HepG2 (cell line): ENCODE results near the gene COX5B. TPM values are rescaled to one million over a fixed set of nuclear protein-coding genes. Genes with fewer than 3 reads are reported as not detected.

Experiments used
- AGO1 ChIP-seq: fragments of 200-400 bp; formaldehyde crosslinking; IDR thresholded peaks from 2 replicates; pipeline ENCODE4 v1.6.1; 2017; ENCODE audit warnings: mild to moderate bottlenecking, low read depth, low read length, moderate library complexity; ENCODE audit not compliant: poor library complexity, severe bottlenecking
- CC2D1A ChIP-seq: sonication (generic); formaldehyde crosslinking; IDR thresholded peaks from 2 replicates; pipeline ENCODE4 v1.8.1; 2023; ENCODE audit warnings: mild to moderate bottlenecking, missing genetic modification reagents
- IKZF1 ChIP-seq: fragments of 450-650 bp; IDR thresholded peaks from 2 replicates; pipeline ENCODE4 v1.7.1; 2016
- NKX3-1 ChIP-seq: sonication (generic); formaldehyde crosslinking; IDR thresholded peaks from 2 replicates; pipeline ENCODE4 v1.5.0; 2020; ENCODE audit warnings: missing genetic modification reagents
- NONO ChIP-seq, 2 experiments: fragments of 450-650 bp in 1 of 2; sonication (generic) in 1 of 2; formaldehyde crosslinking in 1 of 2; IDR thresholded peaks in 1 of 2; conservative IDR thresholded peaks in 1 of 2; 2 replicates each; pipeline versions ENCODE4 v1.6.1 to v1.8.0; 2017 to 2022; ENCODE audit warnings: mild to moderate bottlenecking in 1 of 2, missing genetic modification reagents in 1 of 2, moderate library complexity in 1 of 2
- NPAS2 ChIP-seq: sonication (generic); formaldehyde crosslinking; IDR thresholded peaks from 2 replicates; pipeline ENCODE4 v1.8.0; 2022; ENCODE audit warnings: mild to moderate bottlenecking, missing genetic modification reagents, borderline replicate concordance
- PATZ1 ChIP-seq: sonication (generic); formaldehyde crosslinking; IDR thresholded peaks from 2 replicates; pipeline ENCODE4 v1.4.0; 2020; ENCODE audit warnings: missing genetic modification reagents
- RXRA ChIP-seq: sonication (generic); formaldehyde crosslinking; IDR thresholded peaks from 2 replicates; pipeline ENCODE4 v1.5.1; 2020; ENCODE audit warnings: missing genetic modification reagents
- SMARCE1 ChIP-seq: fragments of 450-650 bp; IDR thresholded peaks from 2 replicates; pipeline ENCODE4 v1.6.1; 2017; ENCODE audit warnings: borderline replicate concordance
- SP1 ChIP-seq, 2 experiments: fragments of 450-650 bp in 1 of 2; sonication (generic) in 1 of 2; formaldehyde crosslinking in 1 of 2; IDR thresholded peaks; 2 replicates each; pipeline versions ENCODE4 v1.4.0 to v1.6.1; 2016 to 2020; ENCODE audit warnings: missing genetic modification reagents in 1 of 2
- SP2 ChIP-seq: sonication (generic); formaldehyde crosslinking; IDR thresholded peaks from 2 replicates; pipeline ENCODE4 v1.5.1; 2020; ENCODE audit warnings: mild to moderate bottlenecking, missing genetic modification reagents
- ZNF34 ChIP-seq: sonication (generic); formaldehyde crosslinking; IDR thresholded peaks from 2 replicates; pipeline ENCODE4 v1.4.0; 2020; ENCODE audit warnings: mild to moderate bottlenecking, missing genetic modification reagents, borderline replicate concordance
- ZNF432 ChIP-seq: sonication (generic); formaldehyde crosslinking; IDR thresholded peaks from 2 replicates; pipeline ENCODE4 v1.5.0; 2020; ENCODE audit warnings: missing genetic modification reagents, mild to moderate bottlenecking, borderline replicate concordance
- ZNF556 ChIP-seq: sonication (generic); formaldehyde crosslinking; IDR thresholded peaks from 2 replicates; pipeline ENCODE4 v1.4.0; 2020; ENCODE audit warnings: mild to moderate bottlenecking, missing genetic modification reagents, borderline replicate concordance
- ZNF598 ChIP-seq: sonication (generic); formaldehyde crosslinking; IDR thresholded peaks from 2 replicates; pipeline ENCODE4 v1.5.1; 2020; ENCODE audit warnings: mild to moderate bottlenecking, missing genetic modification reagents, borderline replicate concordance
- ZNF687 ChIP-seq: sonication (generic); formaldehyde crosslinking; IDR thresholded peaks from 2 replicates; pipeline ENCODE4 v1.5.1; 2020; ENCODE audit warnings: mild to moderate bottlenecking, missing genetic modification reagents, moderate library complexity
- polyA plus RNA-seq, 8 experiments: library from polyadenylated mRNA; depleted of rRNA in 3 of 8; stranded (reverse) in 7 of 8; unstranded in 1 of 8; fragments of >200 nt; fragmentation: Illumina TruSeq in 4 of 8; extraction: Trizol in 4 of 8; gene quantifications; 2 replicates each; pipeline versions ENCODE4 v1.2.1 to v1.2.3, GENCODE V29; 2011 to 2016; ENCODE audit warnings: low read depth in 4 of 8, missing spikeins in 1 of 8, mixed read lengths in 1 of 8; ENCODE audit not compliant: insufficient read depth in 1 of 8
- total RNA-seq, 5 experiments: library from RNA; depleted of rRNA; stranded (reverse); fragments of >200 nt; fragmentation: Illumina TruSeq; extraction: Trizol; gene quantifications; 2 replicates each; pipeline ENCODE4 v1.2.3, GENCODE V29; 2016; ENCODE audit warnings: low read depth in 1 of 5
- TF ChIP-seq, protein P1 (sequence below): sonication (generic); formaldehyde crosslinking; conservative IDR thresholded peaks from 2 replicates; pipeline ENCODE4 v1.5.0; 2020; ENCODE audit warnings: missing genetic modification reagents
- TF ChIP-seq, protein P2 (sequence below): sonication (generic); formaldehyde crosslinking; IDR thresholded peaks from 2 replicates; pipeline ENCODE4 v1.4.0; 2020; ENCODE audit warnings: missing genetic modification reagents, borderline replicate concordance

COX5B gene
- total and polyA plus RNA-seq, 2 of the 13 experiments (the other 11 are each of a cell fraction or from before 2014, with no cell fraction given): 453 to 536 TPM

DNA sequence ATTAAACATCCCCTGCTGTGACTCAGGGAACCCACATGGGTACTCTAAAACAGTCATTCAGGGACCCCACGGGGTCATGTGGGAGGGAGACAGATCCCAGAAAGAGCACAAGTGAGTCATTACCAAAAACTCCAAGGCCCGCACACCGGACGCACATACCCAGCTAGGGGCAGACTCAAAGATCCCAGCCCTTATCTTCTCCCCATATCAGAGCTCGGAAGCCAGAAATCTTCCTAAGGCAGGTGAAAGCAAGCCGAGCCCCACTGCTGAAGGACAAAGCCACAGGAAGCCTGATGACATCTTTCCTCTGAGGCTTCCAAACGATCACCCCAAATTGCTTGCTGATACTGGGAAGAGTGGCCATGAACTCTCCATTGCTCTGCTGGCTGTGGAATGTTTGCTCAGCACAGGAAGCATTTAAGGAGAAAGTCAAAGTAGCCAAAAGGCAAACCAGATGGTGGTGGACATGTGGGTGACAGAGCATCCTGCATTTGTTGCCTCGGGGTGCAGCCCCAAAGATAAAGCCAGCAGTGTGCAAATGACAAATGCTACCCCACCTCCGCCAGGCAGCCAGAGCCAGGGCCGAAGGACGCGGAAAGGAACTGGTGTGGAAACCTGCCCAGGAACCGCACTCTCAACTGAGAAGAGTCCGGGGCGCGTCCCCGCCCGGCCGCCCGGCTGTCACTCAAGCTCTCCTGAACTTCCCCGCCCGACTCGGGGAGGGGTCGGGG lies 17.2 kb downstream of the COX5B start (continued):
- TF ChIP-seq, protein P1, sequence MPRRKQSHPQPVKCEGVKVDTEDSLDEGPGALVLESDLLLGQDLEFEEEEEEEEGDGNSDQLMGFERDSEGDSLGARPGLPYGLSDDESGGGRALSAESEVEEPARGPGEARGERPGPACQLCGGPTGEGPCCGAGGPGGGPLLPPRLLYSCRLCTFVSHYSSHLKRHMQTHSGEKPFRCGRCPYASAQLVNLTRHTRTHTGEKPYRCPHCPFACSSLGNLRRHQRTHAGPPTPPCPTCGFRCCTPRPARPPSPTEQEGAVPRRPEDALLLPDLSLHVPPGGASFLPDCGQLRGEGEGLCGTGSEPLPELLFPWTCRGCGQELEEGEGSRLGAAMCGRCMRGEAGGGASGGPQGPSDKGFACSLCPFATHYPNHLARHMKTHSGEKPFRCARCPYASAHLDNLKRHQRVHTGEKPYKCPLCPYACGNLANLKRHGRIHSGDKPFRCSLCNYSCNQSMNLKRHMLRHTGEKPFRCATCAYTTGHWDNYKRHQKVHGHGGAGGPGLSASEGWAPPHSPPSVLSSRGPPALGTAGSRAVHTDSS (CRISPR knock-in tag): no peak
- TF ChIP-seq AGO1: no peak
- TF ChIP-seq NPAS2 (CRISPR knock-in tag): no peak
- no peak for TF ChIP-seq CC2D1A (CRISPR knock-in tag)
- no peak for TF ChIP-seq ZNF432 (CRISPR knock-in tag)
- peak; percentile 51; the same call in 1 of the 2 replicates for TF ChIP-seq RXRA
- TF ChIP-seq, protein P2, sequence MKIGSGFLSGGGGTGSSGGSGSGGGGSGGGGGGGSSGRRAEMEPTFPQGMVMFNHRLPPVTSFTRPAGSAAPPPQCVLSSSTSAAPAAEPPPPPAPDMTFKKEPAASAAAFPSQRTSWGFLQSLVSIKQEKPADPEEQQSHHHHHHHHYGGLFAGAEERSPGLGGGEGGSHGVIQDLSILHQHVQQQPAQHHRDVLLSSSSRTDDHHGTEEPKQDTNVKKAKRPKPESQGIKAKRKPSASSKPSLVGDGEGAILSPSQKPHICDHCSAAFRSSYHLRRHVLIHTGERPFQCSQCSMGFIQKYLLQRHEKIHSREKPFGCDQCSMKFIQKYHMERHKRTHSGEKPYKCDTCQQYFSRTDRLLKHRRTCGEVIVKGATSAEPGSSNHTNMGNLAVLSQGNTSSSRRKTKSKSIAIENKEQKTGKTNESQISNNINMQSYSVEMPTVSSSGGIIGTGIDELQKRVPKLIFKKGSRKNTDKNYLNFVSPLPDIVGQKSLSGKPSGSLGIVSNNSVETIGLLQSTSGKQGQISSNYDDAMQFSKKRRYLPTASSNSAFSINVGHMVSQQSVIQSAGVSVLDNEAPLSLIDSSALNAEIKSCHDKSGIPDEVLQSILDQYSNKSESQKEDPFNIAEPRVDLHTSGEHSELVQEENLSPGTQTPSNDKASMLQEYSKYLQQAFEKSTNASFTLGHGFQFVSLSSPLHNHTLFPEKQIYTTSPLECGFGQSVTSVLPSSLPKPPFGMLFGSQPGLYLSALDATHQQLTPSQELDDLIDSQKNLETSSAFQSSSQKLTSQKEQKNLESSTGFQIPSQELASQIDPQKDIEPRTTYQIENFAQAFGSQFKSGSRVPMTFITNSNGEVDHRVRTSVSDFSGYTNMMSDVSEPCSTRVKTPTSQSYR (CRISPR knock-in tag): no peak
- no peak for TF ChIP-seq ZNF556 (CRISPR knock-in tag)
- TF ChIP-seq ZNF687 (CRISPR knock-in tag): peak; percentile 56
- TF ChIP-seq ZNF598 (CRISPR knock-in tag): peak; percentile 81; the same call in 1 of the 2 replicates
- TF ChIP-seq SP2 (CRISPR knock-in tag): 0 out of 2 replicates have a peak, but pooled peaks have one; percentile 49
- TF ChIP-seq ZNF34 (CRISPR knock-in tag): no peak
- no peak for TF ChIP-seq SMARCE1
- no peak for TF ChIP-seq NONO (IDR thresholded peaks at IDR 0.05)
- no peak for TF ChIP-seq NONO (CRISPR knock-in tag; conservative IDR thresholded peaks at IDR 0.05)
- TF ChIP-seq SP1 (IDR thresholded peaks at IDR 0.05): no peak
- no peak for TF ChIP-seq SP1 (CRISPR knock-in tag; IDR thresholded peaks at IDR 0.05)
- peak; percentile 73; the same call in 1 of the 2 replicates for TF ChIP-seq PATZ1 (CRISPR knock-in tag)
- no peak for TF ChIP-seq IKZF1
- TF ChIP-seq NKX3-1 (CRISPR knock-in tag): 0 out of 2 replicates have a peak, but pooled peaks have one; percentile 50
